Lung (tissue), 12 donors: Measurements from ENCODE around the gene OGA. TPM values are rescaled to one million over a fixed set of nuclear protein-coding genes. Genes with fewer than 3 reads are reported as not detected.

Source experiments
- ATAC-seq: fragments of 200-7000 bp; cut with Tn5 transposase; one replicate; pipeline ENCODE4 v1.9.1; 2020; ENCODE audit warnings: moderate number of reproducible peaks; ENCODE audit not compliant: insufficient read depth, low FRiP score
- DNase-seq, 3 donors: peaks; one replicate each; pipeline ENCODE4 v3.0.0-alpha.2; 2013 to 2017
- H3K27ac ChIP-seq, 2 donors: one replicate each; pipeline ENCODE4 v1.5.1; 2013; ENCODE audit warnings: mild to moderate bottlenecking in 2 of 2, moderate library complexity in 2 of 2, control low read depth in 1 of 2, inconsistent platforms in 1 of 2, low read depth in 1 of 2, low read length in 1 of 2
- H3K27me3 ChIP-seq, 3 donors: one replicate each; pipeline ENCODE4 v1.5.1; 2013; ENCODE audit warnings: low read length in 2 of 3; ENCODE audit not compliant: control insufficient read depth in 3 of 3, insufficient read depth in 3 of 3
- H3K36me3 ChIP-seq, 4 donors: one replicate each; pipeline ENCODE4 v1.5.1; 2013; ENCODE audit warnings: low read length in 4 of 4, mild to moderate bottlenecking in 1 of 4, moderate library complexity in 1 of 4; ENCODE audit not compliant: control insufficient read depth in 4 of 4, insufficient read depth in 4 of 4
- H3K4me1 ChIP-seq, 5 donors: one replicate each; pipeline ENCODE4 v1.5.1; 2013; ENCODE audit warnings: low read length in 5 of 5, mild to moderate bottlenecking in 2 of 5, moderate library complexity in 1 of 5; ENCODE audit not compliant: control insufficient read depth in 5 of 5, insufficient read depth in 5 of 5
- H3K4me3 ChIP-seq: one replicate; pipeline ENCODE4 v1.5.1; 2013; ENCODE audit warnings: mild to moderate bottlenecking, control low read depth, moderate library complexity
- H3K9ac ChIP-seq, 2 donors: one replicate each; pipeline ENCODE4 v1.5.1; 2013; ENCODE audit warnings: low read length in 2 of 2, control low read depth in 1 of 2; ENCODE audit not compliant: insufficient read depth in 1 of 2
- H3K9me3 ChIP-seq, 4 donors: one replicate each; pipeline ENCODE4 v1.5.1; 2013; ENCODE audit warnings: low read length in 3 of 4, mild to moderate bottlenecking in 1 of 4, moderate library complexity in 1 of 4; ENCODE audit not compliant: control insufficient read depth in 4 of 4, insufficient read depth in 3 of 4
- WGBS, 2 donors: extraction: QIAGEN DNeasy Blood & Tissue Kit; methylation state at CpG; one replicate each; pipeline ENCODE4 v1.1.7; 2013; 5-methylcytosine and 5-hydroxymethylcytosine counted together
- polyA plus RNA-seq, 2 donors: library from polyadenylated mRNA; stranded (reverse); fragments of 200-250 nt; gene quantifications; one replicate each; pipeline ENCODE4 v1.2.1, GENCODE V29; 2013
- total RNA-seq, 2 donors: library from RNA; depleted of rRNA in 1 of 2; stranded (reverse); fragments of >200 nt in 1 of 2; gene quantifications; one replicate each; pipeline ENCODE4 v1.2.1, GENCODE V29; 2014 to 2021
- TF ChIP-seq, protein P1 (sequence below): IDR thresholded peaks from 2 replicates; pipeline ENCODE4 v1.5.1; 2012; ENCODE audit warnings: mild to moderate bottlenecking; ENCODE audit errors: control extremely low read depth, extremely low read depth
- donor health status: control.
- donor health status: control.
- donor health status: Bipolar disorder and iron deficiency.
- donor health status: healthy.
- donor health status: DM: yes; HTN: yes; CAD: no.

The OGA gene
- total and polyA plus RNA-seq, 4 donors: 45.7 to 362 (median 69.7) TPM

DNA sequence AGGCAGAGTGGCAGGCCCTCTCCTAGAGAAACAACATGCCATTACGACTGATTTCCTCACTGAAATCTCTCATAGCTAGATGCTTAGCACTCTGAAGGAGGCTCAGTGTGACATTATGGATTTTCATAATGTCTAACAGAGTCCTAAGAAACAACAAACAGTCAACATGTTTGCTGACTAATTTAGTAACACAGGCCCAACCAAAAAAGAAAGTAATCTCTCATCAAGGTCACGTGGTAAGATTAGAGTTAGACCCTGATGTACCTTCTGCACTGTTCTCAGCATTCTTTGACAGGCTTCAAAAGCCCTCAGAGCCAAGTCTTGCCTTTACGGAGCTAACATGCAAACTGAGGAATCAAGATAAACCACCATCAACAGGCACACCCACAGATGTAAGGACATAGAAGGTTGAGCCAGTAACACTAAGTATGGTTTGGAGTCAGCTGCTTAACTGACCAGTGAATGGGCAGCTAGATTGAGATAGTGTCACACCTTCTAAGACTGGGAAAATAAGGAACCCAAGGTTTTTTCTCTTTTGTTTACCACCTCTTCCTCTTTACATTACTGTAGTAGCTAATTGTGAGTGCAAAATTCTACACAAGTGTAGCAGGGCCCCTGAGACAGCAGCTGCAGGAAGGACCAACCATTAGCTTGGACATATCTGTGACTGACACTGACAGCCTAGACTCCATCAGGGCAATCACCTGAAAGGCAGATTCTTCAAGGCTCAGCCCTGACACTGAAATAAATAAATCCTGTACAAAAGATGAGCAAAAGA lies 40.7 kb upstream of the OGA start:
- TF ChIP-seq, protein P1, sequence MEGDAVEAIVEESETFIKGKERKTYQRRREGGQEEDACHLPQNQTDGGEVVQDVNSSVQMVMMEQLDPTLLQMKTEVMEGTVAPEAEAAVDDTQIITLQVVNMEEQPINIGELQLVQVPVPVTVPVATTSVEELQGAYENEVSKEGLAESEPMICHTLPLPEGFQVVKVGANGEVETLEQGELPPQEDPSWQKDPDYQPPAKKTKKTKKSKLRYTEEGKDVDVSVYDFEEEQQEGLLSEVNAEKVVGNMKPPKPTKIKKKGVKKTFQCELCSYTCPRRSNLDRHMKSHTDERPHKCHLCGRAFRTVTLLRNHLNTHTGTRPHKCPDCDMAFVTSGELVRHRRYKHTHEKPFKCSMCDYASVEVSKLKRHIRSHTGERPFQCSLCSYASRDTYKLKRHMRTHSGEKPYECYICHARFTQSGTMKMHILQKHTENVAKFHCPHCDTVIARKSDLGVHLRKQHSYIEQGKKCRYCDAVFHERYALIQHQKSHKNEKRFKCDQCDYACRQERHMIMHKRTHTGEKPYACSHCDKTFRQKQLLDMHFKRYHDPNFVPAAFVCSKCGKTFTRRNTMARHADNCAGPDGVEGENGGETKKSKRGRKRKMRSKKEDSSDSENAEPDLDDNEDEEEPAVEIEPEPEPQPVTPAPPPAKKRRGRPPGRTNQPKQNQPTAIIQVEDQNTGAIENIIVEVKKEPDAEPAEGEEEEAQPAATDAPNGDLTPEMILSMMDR: no peak
- no peak overlapping the region for H3K4me3 ChIP-seq

DNA sequence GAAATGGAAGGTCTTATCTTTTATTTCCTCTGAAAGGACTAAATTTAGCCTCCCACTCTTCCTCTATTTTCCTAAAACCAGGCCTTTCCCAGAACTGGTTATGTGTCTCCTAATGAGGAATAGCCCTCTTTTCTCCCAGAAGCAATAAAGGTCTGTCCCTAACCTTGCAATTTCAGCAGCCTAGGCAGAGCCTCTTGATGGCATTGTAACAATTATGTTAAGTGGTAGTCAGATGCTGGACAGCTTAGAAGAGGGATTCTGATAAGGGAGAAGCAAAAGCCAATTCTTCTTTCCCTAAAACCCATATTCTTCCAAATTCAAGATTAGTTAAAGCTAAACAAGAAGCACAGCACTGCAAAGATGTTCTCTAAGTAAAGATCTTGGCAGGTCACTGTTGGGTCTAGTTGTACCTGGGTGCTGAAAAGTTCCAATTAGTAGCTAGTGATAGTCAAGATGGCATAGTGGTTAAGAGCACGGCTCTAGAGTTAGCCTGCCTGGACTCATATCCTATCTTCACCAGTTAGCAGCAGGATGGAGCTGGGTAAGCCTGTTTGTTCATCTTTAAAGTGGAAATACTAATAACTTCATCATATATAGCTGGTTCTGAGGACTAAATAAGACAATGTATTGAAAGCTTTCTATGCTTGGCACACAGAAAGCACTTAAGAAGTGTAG lies 39.7 kb upstream of the OGA start:
- H3K27ac ChIP-seq: peak overlapping the region in 1 of 2 donors; percentile 41
- peaks cover 0 to 25% (median 0%) of the 10 kb centered on the region in 5 donors for H3K4me1 ChIP-seq
- DNase-seq (no peak), ATAC-seq (no peak)
- TF ChIP-seq, protein P1: no peak
- peaks cover 0 to 4% (median 2%) of the 10 kb centered on the region in 4 donors for H3K36me3 ChIP-seq
- no peak overlapping the region for H3K4me3 ChIP-seq
- no peaks in the 10 kb centered on the region for H3K27me3 ChIP-seq
- H3K9ac ChIP-seq: no peak overlapping the region
- WGBS, 2 donors: 98 to 100% methylated on average over 1 of the region's 1 CpG
- peaks cover 0 to 9% (median 0%) of the 10 kb centered on the region in 4 donors for H3K9me3 ChIP-seq

More for the DNA sequence above, 40.7 kb upstream of the OGA start:
- Histone ChIP-seq H3K9ac (no peak overlapping the region), H3K27me3 (no peaks in the 10 kb centered on the region), H3K4me1 (peaks cover 0 to 25% (median 0%) of the 10 kb centered on the region in 5 donors), H3K27ac (peak overlapping the region in 1 of 2 donors; percentile 41), H3K36me3 (peaks cover 0 to 4% (median 2%) of the 10 kb centered on the region in 4 donors), H3K9me3 (peaks cover 0 to 9% (median 0%) of the 10 kb centered on the region in 4 donors)
- 83 to 85% methylated on average over 3 of the region's 3 CpGs for WGBS, 2 donors
- DNase-seq: no peak
- ATAC-seq: no peak

DNA sequence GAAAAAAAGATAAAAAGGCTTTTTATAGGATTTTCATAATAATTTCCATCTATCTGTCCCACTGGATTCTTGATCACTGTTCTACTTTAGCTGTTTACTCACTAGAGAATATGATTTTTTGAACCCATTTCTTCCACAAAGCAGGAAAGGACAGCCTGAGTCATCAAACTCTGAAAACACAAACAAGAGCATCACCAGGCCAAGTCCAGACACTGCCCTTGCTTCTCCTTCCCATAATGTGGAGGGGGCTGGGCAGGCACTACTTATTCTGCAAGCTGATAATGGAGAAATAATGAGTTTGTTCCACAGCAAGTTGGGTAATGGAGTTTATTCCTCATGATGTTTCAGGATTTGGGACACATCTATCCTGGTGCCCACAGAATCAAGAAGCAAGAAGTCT lies 38.4 kb upstream of the OGA start:
- ATAC-seq (no peak), DNase-seq (peak in 1 of 3 donors; percentile 46)
- Histone ChIP-seq H3K4me3 (no peak overlapping the region), H3K4me1 (peaks cover 0 to 30% (median 0%) of the 10 kb centered on the region in 5 donors), H3K27me3 (no peaks in the 10 kb centered on the region), H3K27ac (no peak overlapping the region), H3K9ac (no peak overlapping the region), H3K36me3 (peaks cover 0 to 4% (median 2%) of the 10 kb centered on the region in 4 donors), H3K9me3 (peaks cover 0 to 9% (median 0%) of the 10 kb centered on the region in 4 donors)
- TF ChIP-seq, protein P1: no peak
